Heart left ventricle (tissue), 16 donors: ENCODE results near the gene SPACA4. TPM values are rescaled to one million over a fixed set of nuclear protein-coding genes. Genes with fewer than 3 reads are reported as not detected.

Source experiments
- ATAC-seq, 4 donors: fragments of 200-7000 bp; cut with Tn5 transposase; one replicate each; pipeline ENCODE4 v1.9.1; 2020 to 2022; ENCODE audit warnings: moderate library complexity in 4 of 4, mild to moderate bottlenecking in 3 of 4, moderate number of reproducible peaks in 1 of 4
- DNase-seq, 5 donors: peaks; one replicate each; pipeline ENCODE4 v3.0.0-alpha.2; 2020
- H3K27ac ChIP-seq, 12 donors: fragments of 200-600 bp; sonication (generic) in 4 of 12; one replicate each; pipeline versions ENCODE4 v1.5.0 to v1.8.0; 2016 to 2022; ENCODE audit warnings: mild to moderate bottlenecking in 2 of 12
- H3K27me3 ChIP-seq, 9 donors: fragments of 200-600 bp; sonication (generic) in 2 of 9; one replicate each; pipeline versions ENCODE4 v1.5.1 to v1.8.0; 2016 to 2022; ENCODE audit warnings: mild to moderate bottlenecking in 3 of 9
- H3K36me3 ChIP-seq, 9 donors: fragments of 200-600 bp; sonication (generic) in 2 of 9; one replicate each; pipeline versions ENCODE4 v1.5.0 to v1.8.0; 2018 to 2022; ENCODE audit warnings: mild to moderate bottlenecking in 2 of 9
- H3K4me1 ChIP-seq, 12 donors: fragments of 200-600 bp; sonication (generic) in 4 of 12; one replicate each; pipeline versions ENCODE4 v1.5.0 to v1.8.0; 2016 to 2022; ENCODE audit warnings: mild to moderate bottlenecking in 3 of 12
- H3K4me3 ChIP-seq, 12 donors: fragments of 200-600 bp; sonication (generic) in 4 of 12; one replicate each; pipeline versions ENCODE4 v1.5.0 to v1.8.0; 2017 to 2022; ENCODE audit warnings: mild to moderate bottlenecking in 9 of 12, moderate library complexity in 4 of 12
- H3K9me3 ChIP-seq, 12 donors: fragments of 200-600 bp; sonication (generic) in 4 of 12; one replicate each; pipeline versions ENCODE4 v1.5.0 to v1.8.0; 2016 to 2022; ENCODE audit warnings: mild to moderate bottlenecking in 1 of 12
- CTCF ChIP-seq, 12 donors: fragments of 200-600 bp; sonication (generic) in 4 of 12; IDR thresholded peaks; one replicate each; pipeline versions ENCODE4 v1.5.0 to v1.8.0; 2018 to 2022; ENCODE audit warnings: antibody characterized with exemption in 12 of 12, mild to moderate bottlenecking in 5 of 12
- POLR2A ChIP-seq, 2 donors: fragments of 450-650 bp; IDR thresholded peaks; one replicate each; pipeline ENCODE4 v1.6.1; 2017; ENCODE audit warnings: antibody characterized with exemption in 2 of 2, mild to moderate bottlenecking in 2 of 2, moderate library complexity in 2 of 2
- WGBS, 4 donors: extraction: QIAGEN DNeasy Blood & Tissue Kit in 2 of 4; methylation state at CpG; one replicate each; pipeline versions ENCODE4 v1.1.5 to v1.1.7; 2013 to 2018; 5-methylcytosine and 5-hydroxymethylcytosine counted together
- intact Hi-C, 10 donors: fragments of 100-400 bp; cut with DNase I; formaldehyde crosslinking; loops; one replicate each; pipeline versions ENCODE4 v1.11.1 to v1.14.2; 2022
- polyA plus RNA-seq, 2 donors: library from polyadenylated mRNA; stranded (reverse); fragments of 200-250 nt; gene quantifications; one replicate each; pipeline ENCODE4 v1.2.3, GENCODE V29; 2013
- total RNA-seq, 9 donors: library from RNA; depleted of rRNA in 2 of 9; stranded (reverse); fragments of >200 nt in 2 of 9; fragmentation: NEBNext Ultra II Directional in 3 of 9; extraction: Animal tissue kit (Norgen Biotek cat#: 25700) in 3 of 9; gene quantifications; one replicate each; pipeline versions ENCODE4 v1.1.0 to v1.2.4, GENCODE V29; 2016 to 2023
- donor health status: ischemic (EF 13 %, LVEDD 7.1; RV severe dilation, severe dysfunction).
- donor health status: healthy with polysubstance abuse.
- donor health status: DM: no; HTN: yes; CAD: no.
- donor health status: DM: no; HTN: no; CAD: no.
- donor health status: ischemic (EF 25% LVEDD 6.9; RV normal size, moderate dysfunction).
- donor health status: ischemic (EF 25% LVEDD 5.7; RV mildly dilated, moderate dysfunction).
- donor health status: healthy.
- donor health status: DM: yes; HTN: yes; CAD: no.
- donor health status: ischemic (EF 35%, LVEDD 5.7; RV mildly dilated, moderate dysfunction).
- donor health status: nonischemic (EF 11% LVEDD 7.7; RV severe dilation, severe dysfunction).
- donor health status: DM: yes; HTN: yes; CAD: no.
- donor health status: PGD.
- donor health status: ischemic (EF 29% LVEDD 5.4; RV normal size, mild dysfunction).
- donor health status: nonischemic (EF 23%, LVEDD 6.1; RV moderate dilation, normal function).

The SPACA4 gene
- total and polyA plus RNA-seq, 11 donors, result not detected

- no peaks in the 10 kb centered on the region for H3K9me3 ChIP-seq
- ATAC-seq, result no peak
- intact Hi-C loops, result loop anchor here in 1 of 10 donors (2.0 to 5.0 kb wide), 2 partner anchors 17 to 336 kb away; partner anchors contain the start of genes RPL18 and SPHK2
Measured at GRCh38 chr19:48635966-48636858, 29.7 kb downstream of the SPACA4 start.

GRCh38 chr19:48636859-48637448 is 30.4 kb downstream of the SPACA4 start, which contains the start of gene DBP:
Gene DBP (minus strand): TSS chr19:48637379. CDS start chr19:48636994, 385 bp downstream.
- Histone ChIP-seq H3K4me3 (peak within 1 kb of the TSS; percentile 19 to 93 (median 78)), H3K27ac (peak within 1 kb of the TSS; percentile 85 to 100 (median 96)), H3K9me3 (no peaks in the 10 kb centered on the region), H3K27me3 (no peaks in the 10 kb centered on the region), H3K4me1 (peaks cover 16 to 57% (median 41%) of the 10 kb centered on the region in 12 donors), H3K36me3 (peaks cover 0 to 17% (median 3%) of the 10 kb centered on the region in 9 donors)
- 0 to 3% (median 0%) methylated on average over 8 to 40 of the region's 40 CpGs for WGBS, 4 donors
- intact Hi-C loops, result loop anchor here in 1 of 10 donors (2.0 to 5.0 kb wide), 2 partner anchors 18 to 335 kb away; partner anchors contain the start of genes RPL18 and SPHK2
- ATAC-seq (peak in 3 of 4 donors; percentile 1 to 6 (median 3)), DNase-seq (peak in 3 of 5 donors; percentile 50 to 75 (median 73))
- peak in 5 of 12 donors; percentile 8 to 31 (median 24) for TF ChIP-seq CTCF (IDR thresholded peaks at IDR 0.05)
- no peak for TF ChIP-seq POLR2A (IDR thresholded peaks at IDR 0.05)

More at GRCh38 chr19:48635966-48636858, 29.7 kb downstream of the SPACA4 start:
- Histone ChIP-seq H3K4me1 (peaks cover 16 to 64% (median 46%) of the 10 kb centered on the region in 12 donors), H3K27ac (peak overlapping the region; percentile 48 to 100 (median 96)), H3K27me3 (no peaks in the 10 kb centered on the region), H3K4me3 (peak overlapping the region; percentile 19 to 93 (median 78)), H3K36me3 (peaks cover 0 to 24% (median 3%) of the 10 kb centered on the region in 9 donors)
- no peak for TF ChIP-seq POLR2A (IDR thresholded peaks at IDR 0.05)
- no peak for TF ChIP-seq CTCF (IDR thresholded peaks at IDR 0.05)
- 1 to 3% (median 2%) methylated on average over 30 to 35 of the region's 35 CpGs for WGBS, 4 donors
- peak in 3 of 5 donors; percentile 69 to 79 (median 72) for DNase-seq

GRCh38 chr19:48637449-48637947 is 31.0 kb downstream of the SPACA4 start:
- intact Hi-C loops, result loop anchor here in 1 of 10 donors (2.0 to 5.0 kb wide), 2 partner anchors 19 to 335 kb away; partner anchors contain the start of genes RPL18 and SPHK2
- 0 to 1% (median 1%) methylated on average over 10 to 38 of the region's 38 CpGs for WGBS, 4 donors
- Histone ChIP-seq H3K9me3 (no peaks in the 10 kb centered on the region), H3K4me3 (peak overlapping the region; percentile 19 to 93 (median 78)), H3K27ac (peak overlapping the region; percentile 85 to 100 (median 96)), H3K36me3 (peaks cover 0 to 11% (median 1%) of the 10 kb centered on the region in 9 donors), H3K4me1 (peaks cover 16 to 54% (median 36%) of the 10 kb centered on the region in 12 donors), H3K27me3 (no peaks in the 10 kb centered on the region)
- DNase-seq (peak; percentile 100), ATAC-seq (peak; percentile 78 to 87 (median 84))
- TF ChIP-seq CTCF (IDR thresholded peaks at IDR 0.05) (no peak), POLR2A (IDR thresholded peaks at IDR 0.05) (no peak)
